Astrocyte of the cerebellum (primary cell): ENCODE data around the gene FAM83D.
"Not testable (repeated sequence)": the region's sequence is repeated elsewhere in the genome, so short reads cannot be mapped to it uniquely, and the experiment has no call there.

Experiments
- DNase-seq: peaks from one replicate; pipeline ENCODE4 v3.0.0-alpha.2; 2011; ENCODE audit warnings: low read depth
- H3K4me3 ChIP-seq: 2 replicates; pipeline ENCODE4 v1.5.1; 2011; ENCODE audit warnings: mild to moderate bottlenecking, low read depth, low read length, moderate library complexity
- CTCF ChIP-seq: IDR thresholded peaks from 2 replicates; pipeline ENCODE4 v1.5.1; 2012; ENCODE audit warnings: low read length, low read depth, moderate library complexity, mild to moderate bottlenecking; ENCODE audit errors: missing control alignments
- in situ Hi-C: cut with HindIII; loops from 2 replicates; pipeline ENCODE4 v1.10.0; 2017; ENCODE audit warnings: low sequenced_read_pairs

The FAM83D gene

GRCh38 chr20:38991814-38992704 is 65.8 kb downstream of the FAM83D start:
- in situ Hi-C loops: no loop called here
- H3K4me3 ChIP-seq: no peak overlapping the region
- TF ChIP-seq CTCF: no peak
- no peak for DNase-seq

GRCh38 chr20:38995536-38996044 is 69.4 kb downstream of the FAM83D start:
- DNase-seq: no peak
- in situ Hi-C loops: no loop called here
- TF ChIP-seq CTCF: no peak
- H3K4me3 ChIP-seq: no peak overlapping the region

GRCh38 chr20:38996866-38997265 is 70.6 kb downstream of the FAM83D start:
- in situ Hi-C loops: not testable (repeated sequence)

GRCh38 chr20:38997622-38998021 is 71.4 kb downstream of the FAM83D start:
- in situ Hi-C loops: no loop called here
- H3K4me3 ChIP-seq: no peak overlapping the region
- DNase-seq: no peak
- no peak for TF ChIP-seq CTCF

More at GRCh38 chr20:38996866-38997265, 70.6 kb downstream of the FAM83D start:
- not testable (repeated sequence) for H3K4me3 ChIP-seq, DNase-seq

GRCh38 chr20:38999217-38999616 is 73.0 kb downstream of the FAM83D start:
- H3K4me3 ChIP-seq: no peak overlapping the region
- TF ChIP-seq CTCF: no peak
- in situ Hi-C loops: no loop called here
- DNase-seq: no peak

- DNase-seq: no peak
- H3K4me3 ChIP-seq: no peak overlapping the region
- TF ChIP-seq CTCF: no peak
- in situ Hi-C loops: no loop called here
Observed at GRCh38 chr20:38999965-39000910, 74.0 kb downstream of the FAM83D start.
